ENCODE measurements around the gene PLXNB2. TPM values are rescaled to one million over a fixed set of nuclear protein-coding genes. Genes with fewer than 3 reads are reported as not detected.

PLXNB2 gene
- total RNA-seq, 4 donors from 2014 or later = 44.7 to 208 (median 126) TPM

DNA sequence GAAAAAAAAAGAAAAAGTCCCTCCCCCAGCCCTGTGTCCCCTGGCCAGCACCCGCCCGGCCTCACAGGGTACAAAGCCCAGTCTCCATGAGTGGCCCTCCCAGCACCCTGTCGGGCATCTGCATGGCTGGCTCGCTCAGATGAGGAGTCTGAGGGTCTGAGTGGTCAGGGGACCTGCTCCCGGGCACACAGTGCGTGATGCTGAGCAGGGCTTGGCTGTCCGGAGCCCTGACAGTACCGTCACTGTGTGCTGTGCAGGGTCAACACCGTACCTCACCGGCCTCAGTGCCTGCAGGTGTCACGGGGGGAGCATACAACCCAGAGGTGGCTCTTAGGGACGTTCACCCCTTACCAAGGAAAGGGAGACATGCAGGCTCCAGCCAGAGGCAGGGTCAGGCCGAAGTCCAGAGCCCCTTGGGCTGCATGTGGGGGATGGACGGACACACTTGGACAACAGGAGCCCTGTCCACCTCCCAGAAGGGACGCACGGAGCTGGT, 3.6 kb upstream of the PLXNB2 start:
- intact Hi-C loops (cut with DNase I; ENCODE audit: low total_unique reads) = no loop called here
- no peak for DNase-seq
- Histone ChIP-seq H3K36me3 (no peaks in the 10 kb centered on the region), H3K27me3 (no peaks in the 10 kb centered on the region), H3K27ac (no peak overlapping the region), H3K4me3 (no peak overlapping the region), H3K9me3 (no peaks in the 10 kb centered on the region), H3K4me1 (peaks cover 0 to 17% of the 10 kb centered on the region in 2 donors)
- TF ChIP-seq POLR2A (IDR thresholded peaks at IDR 0.05) = no peak
- no peak for TF ChIP-seq CTCF (IDR thresholded peaks at IDR 0.05)

DNA sequence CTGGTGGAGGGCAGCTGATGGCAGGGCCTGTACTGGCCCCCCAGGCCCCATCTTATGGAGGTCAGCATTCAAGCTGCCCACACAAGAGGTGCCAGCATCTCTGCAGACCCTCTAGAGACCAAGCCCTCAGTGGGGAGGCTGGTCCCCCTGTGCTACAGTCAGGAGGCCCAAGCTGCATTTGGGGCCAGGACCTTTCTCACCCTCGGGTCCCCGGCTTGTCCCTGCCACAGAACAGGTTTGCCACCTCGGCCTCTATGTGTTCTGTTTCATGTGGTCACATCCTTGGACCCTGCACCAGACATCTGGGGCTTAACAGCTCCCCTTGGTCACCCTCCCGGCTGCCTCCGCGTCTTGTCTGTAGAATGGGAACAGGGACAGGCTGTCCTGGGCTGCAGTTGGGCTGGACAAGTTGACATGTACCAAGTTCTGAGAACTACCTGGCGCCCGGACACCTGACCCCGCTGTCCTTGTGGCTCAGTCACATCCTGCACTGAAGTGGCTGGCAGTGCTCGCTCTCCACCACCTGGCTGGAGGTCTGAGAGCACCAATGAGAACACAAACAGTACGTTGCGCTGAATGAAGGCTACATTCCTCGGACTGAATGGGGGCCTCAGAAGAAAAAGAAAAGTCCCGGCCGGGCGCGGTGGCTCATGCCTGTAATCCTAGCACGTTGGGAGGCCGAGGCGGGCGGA, 2.7 kb upstream of the PLXNB2 start:
- H3K4me1 ChIP-seq = peaks cover 1 to 21% of the 10 kb centered on the region in 2 donors

DNA sequence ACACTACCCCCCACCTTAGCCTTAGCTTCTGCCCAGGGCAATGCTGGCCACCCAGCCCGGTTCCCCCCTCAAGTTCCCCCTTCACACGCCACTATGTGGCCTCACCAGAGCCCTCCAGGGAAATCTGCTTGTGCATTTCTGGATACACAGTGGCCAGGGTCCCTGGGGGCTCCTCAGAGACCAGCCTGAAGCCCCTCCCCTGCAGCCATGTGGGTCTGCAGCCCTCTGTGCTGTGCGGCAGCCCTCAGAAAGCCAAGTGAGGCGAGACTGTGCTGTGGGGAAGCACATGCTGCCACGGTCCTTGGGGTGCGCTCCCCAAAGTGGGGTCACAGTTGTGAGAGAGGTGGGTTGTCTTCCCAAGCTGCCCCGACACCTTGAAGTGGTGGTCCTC, 2.1 kb upstream of the PLXNB2 start:
- Histone ChIP-seq H3K36me3 (no peaks in the 10 kb centered on the region), H3K9me3 (no peaks in the 10 kb centered on the region), H3K4me3 (no peak overlapping the region), H3K4me1 (peaks cover 7 to 27% of the 10 kb centered on the region in 2 donors), H3K27me3 (no peaks in the 10 kb centered on the region), H3K27ac (peak overlapping the region; percentile 85 to 94)
- DNase-seq = peak in 1 of 2 donors; percentile 13
- intact Hi-C loops (cut with DNase I; ENCODE audit: low total_unique reads) = no loop called here
- TF ChIP-seq CTCF (IDR thresholded peaks at IDR 0.05) (no peak), POLR2A (IDR thresholded peaks at IDR 0.05) (no peak)

More for the DNA sequence above, 2.7 kb upstream of the PLXNB2 start:
- Histone ChIP-seq H3K27ac (peak overlapping the region; percentile 85 to 94), H3K36me3 (no peaks in the 10 kb centered on the region), H3K9me3 (no peaks in the 10 kb centered on the region), H3K4me3 (no peak overlapping the region), H3K27me3 (no peaks in the 10 kb centered on the region)
- TF ChIP-seq POLR2A (IDR thresholded peaks at IDR 0.05) = no peak
- TF ChIP-seq CTCF (IDR thresholded peaks at IDR 0.05) = no peak
- peak in 1 of 2 donors; percentile 17 for DNase-seq
- intact Hi-C loops (cut with DNase I; ENCODE audit: low total_unique reads) = no loop called here

DNA sequence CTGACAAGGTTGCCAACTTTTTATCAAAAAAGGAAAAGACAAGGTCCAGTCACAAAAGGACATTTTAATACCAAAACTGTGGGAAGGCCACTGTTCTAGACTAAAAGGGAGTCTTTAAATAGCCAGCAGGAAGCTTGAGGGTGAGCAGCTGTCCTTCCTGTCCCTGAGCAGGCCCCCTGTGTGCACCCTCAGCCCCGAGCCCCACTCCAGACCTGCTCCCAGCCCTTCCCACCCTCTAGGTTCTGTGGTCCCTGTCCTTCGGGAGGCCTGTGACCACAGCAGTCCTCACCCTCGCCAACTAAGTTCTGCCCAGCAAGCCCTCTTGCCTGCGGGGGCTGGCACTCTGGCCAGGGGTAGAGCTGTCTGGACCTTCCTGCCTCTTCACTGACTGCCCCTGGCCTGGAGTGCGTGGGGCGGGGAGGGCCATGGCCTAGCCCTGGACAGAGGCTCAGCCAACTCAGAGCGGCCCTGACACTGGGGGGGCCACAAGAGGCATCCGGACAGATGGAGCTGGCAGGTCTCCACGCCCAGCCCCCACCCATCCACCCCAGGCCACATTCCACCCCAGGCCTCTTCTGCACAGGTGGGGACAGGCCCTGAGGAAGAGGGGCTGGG, 1.6 kb upstream of the PLXNB2 start:
- TF ChIP-seq CTCF (IDR thresholded peaks at IDR 0.05) = no peak
- TF ChIP-seq POLR2A (IDR thresholded peaks at IDR 0.05) = no peak
- intact Hi-C loops (cut with DNase I; ENCODE audit: low total_unique reads) = no loop called here
- no peak for DNase-seq
- Histone ChIP-seq H3K27ac (peak overlapping the region; percentile 85 to 94), H3K9me3 (no peaks in the 10 kb centered on the region), H3K36me3 (no peaks in the 10 kb centered on the region), H3K4me3 (no peak overlapping the region), H3K4me1 (peaks cover 9 to 32% of the 10 kb centered on the region in 2 donors), H3K27me3 (no peaks in the 10 kb centered on the region)

- intact Hi-C loops (cut with DNase I; ENCODE audit: low total_unique reads) = no loop called here
- peak; percentile 87 for DNase-seq
- peaks cover 12 to 37% of the 10 kb centered on the region in 2 donors for H3K4me1 ChIP-seq
These were observed 1.1 kb upstream of the PLXNB2 start for GRCh38 chr22:50308597-50308935.

More at GRCh38 chr22:50308597-50308935, 1.1 kb upstream of the PLXNB2 start:
- peak overlapping the region; percentile 85 to 94 for H3K27ac ChIP-seq
- no peaks in the 10 kb centered on the region for H3K36me3 ChIP-seq
- H3K27me3 ChIP-seq = no peaks in the 10 kb centered on the region
- no peaks in the 10 kb centered on the region for H3K9me3 ChIP-seq
- H3K4me3 ChIP-seq = no peak overlapping the region
- TF ChIP-seq POLR2A (IDR thresholded peaks at IDR 0.05) = no peak
